H1 (cell line): ENCODE data around the gene MXRA7. TPM values are rescaled to one million over a fixed set of nuclear protein-coding genes. Genes with fewer than 3 reads are reported as not detected.

Experiments used
- EP300 ChIP-seq, 2 experiments: IDR thresholded peaks; 1 replicate in 1 of 2; 2 replicates in 1 of 2; pipeline ENCODE4 v1.6.1; 2011 to 2012; ENCODE audit warnings: low read depth in 2 of 2, low read length in 2 of 2, mild to moderate bottlenecking in 2 of 2, borderline replicate concordance in 1 of 2, inconsistent platforms in 1 of 2, moderate library complexity in 1 of 2
- GABPA ChIP-seq: IDR thresholded peaks from 2 replicates; pipeline ENCODE4 v1.6.1; 2011; ENCODE audit warnings: mild to moderate bottlenecking, low read length, moderate library complexity, borderline replicate concordance; ENCODE audit not compliant: insufficient read depth
- MAFK ChIP-seq: IDR thresholded peaks from 2 replicates; pipeline ENCODE4 v1.6.1; 2012; ENCODE audit warnings: low read depth, mild to moderate bottlenecking, improper control_type of control experiment, low read length
- RNF2 ChIP-seq: fragments of 200-900, 300-1000 bp; sonication (generic); IDR thresholded peaks from 2 replicates; pipeline ENCODE4 v1.7.1; 2016; ENCODE audit warnings: borderline replicate concordance, low read depth, mild to moderate bottlenecking, antibody characterized with exemption, low read length; ENCODE audit not compliant: poor library complexity, severe bottlenecking; ENCODE audit errors: missing control alignments
- SIN3A ChIP-seq, 2 experiments: IDR thresholded peaks in 1 of 2; conservative IDR thresholded peaks in 1 of 2; 2 replicates each; pipeline ENCODE4 v1.6.1; 2011 to 2012; ENCODE audit warnings: low read length in 2 of 2, improper control_type of control experiment in 1 of 2, low read depth in 1 of 2, mild to moderate bottlenecking in 1 of 2
- SIX5 ChIP-seq: IDR thresholded peaks from 2 replicates; pipeline ENCODE4 v1.6.1; 2011; ENCODE audit warnings: mild to moderate bottlenecking, low read depth, low read length
- polyA plus RNA-seq, 7 experiments: library from polyadenylated mRNA; depleted of rRNA in 3 of 7; stranded (reverse) in 5 of 7; unstranded in 2 of 7; fragments of >200 nt in 5 of 7; fragments of 200-250 nt in 2 of 7; gene quantifications; 1 replicate in 5 of 7; 2 replicates in 1 of 7; 4 replicates in 1 of 7; pipeline versions ENCODE4 v1.2.1 to v1.2.3, GENCODE V29; 2011 to 2013; ENCODE audit warnings: missing spikeins in 2 of 7, mixed read lengths in 2 of 7
- total RNA-seq: library from RNA; stranded (reverse); fragmentation: NEBNext Ultra II Directional; extraction: Animal tissue kit (Norgen Biotek cat#: 25700); gene quantifications from 2 replicates; pipeline ENCODE4 v1.2.1, GENCODE V29; 2021
- TF ChIP-seq, protein P1 (sequence below): fragments of 300-600 bp; sonication (generic); IDR thresholded peaks from 2 replicates; pipeline ENCODE4 v1.7.1; 2012; ENCODE audit warnings: low read length, moderate library complexity, mild to moderate bottlenecking, inconsistent platforms; ENCODE audit not compliant: insufficient replicate concordance
- TF ChIP-seq, protein P2 (sequence below): IDR thresholded peaks from 2 replicates; pipeline ENCODE4 v1.6.1; 2011; ENCODE audit warnings: low read length, improper control_type of control experiment

MXRA7 gene
- total and polyA plus RNA-seq, 2 of the 8 experiments (the other 6 are each of a cell fraction or from before 2014, with no cell fraction given), result 17.8 to 26.6 TPM

- TF ChIP-seq, protein P1, sequence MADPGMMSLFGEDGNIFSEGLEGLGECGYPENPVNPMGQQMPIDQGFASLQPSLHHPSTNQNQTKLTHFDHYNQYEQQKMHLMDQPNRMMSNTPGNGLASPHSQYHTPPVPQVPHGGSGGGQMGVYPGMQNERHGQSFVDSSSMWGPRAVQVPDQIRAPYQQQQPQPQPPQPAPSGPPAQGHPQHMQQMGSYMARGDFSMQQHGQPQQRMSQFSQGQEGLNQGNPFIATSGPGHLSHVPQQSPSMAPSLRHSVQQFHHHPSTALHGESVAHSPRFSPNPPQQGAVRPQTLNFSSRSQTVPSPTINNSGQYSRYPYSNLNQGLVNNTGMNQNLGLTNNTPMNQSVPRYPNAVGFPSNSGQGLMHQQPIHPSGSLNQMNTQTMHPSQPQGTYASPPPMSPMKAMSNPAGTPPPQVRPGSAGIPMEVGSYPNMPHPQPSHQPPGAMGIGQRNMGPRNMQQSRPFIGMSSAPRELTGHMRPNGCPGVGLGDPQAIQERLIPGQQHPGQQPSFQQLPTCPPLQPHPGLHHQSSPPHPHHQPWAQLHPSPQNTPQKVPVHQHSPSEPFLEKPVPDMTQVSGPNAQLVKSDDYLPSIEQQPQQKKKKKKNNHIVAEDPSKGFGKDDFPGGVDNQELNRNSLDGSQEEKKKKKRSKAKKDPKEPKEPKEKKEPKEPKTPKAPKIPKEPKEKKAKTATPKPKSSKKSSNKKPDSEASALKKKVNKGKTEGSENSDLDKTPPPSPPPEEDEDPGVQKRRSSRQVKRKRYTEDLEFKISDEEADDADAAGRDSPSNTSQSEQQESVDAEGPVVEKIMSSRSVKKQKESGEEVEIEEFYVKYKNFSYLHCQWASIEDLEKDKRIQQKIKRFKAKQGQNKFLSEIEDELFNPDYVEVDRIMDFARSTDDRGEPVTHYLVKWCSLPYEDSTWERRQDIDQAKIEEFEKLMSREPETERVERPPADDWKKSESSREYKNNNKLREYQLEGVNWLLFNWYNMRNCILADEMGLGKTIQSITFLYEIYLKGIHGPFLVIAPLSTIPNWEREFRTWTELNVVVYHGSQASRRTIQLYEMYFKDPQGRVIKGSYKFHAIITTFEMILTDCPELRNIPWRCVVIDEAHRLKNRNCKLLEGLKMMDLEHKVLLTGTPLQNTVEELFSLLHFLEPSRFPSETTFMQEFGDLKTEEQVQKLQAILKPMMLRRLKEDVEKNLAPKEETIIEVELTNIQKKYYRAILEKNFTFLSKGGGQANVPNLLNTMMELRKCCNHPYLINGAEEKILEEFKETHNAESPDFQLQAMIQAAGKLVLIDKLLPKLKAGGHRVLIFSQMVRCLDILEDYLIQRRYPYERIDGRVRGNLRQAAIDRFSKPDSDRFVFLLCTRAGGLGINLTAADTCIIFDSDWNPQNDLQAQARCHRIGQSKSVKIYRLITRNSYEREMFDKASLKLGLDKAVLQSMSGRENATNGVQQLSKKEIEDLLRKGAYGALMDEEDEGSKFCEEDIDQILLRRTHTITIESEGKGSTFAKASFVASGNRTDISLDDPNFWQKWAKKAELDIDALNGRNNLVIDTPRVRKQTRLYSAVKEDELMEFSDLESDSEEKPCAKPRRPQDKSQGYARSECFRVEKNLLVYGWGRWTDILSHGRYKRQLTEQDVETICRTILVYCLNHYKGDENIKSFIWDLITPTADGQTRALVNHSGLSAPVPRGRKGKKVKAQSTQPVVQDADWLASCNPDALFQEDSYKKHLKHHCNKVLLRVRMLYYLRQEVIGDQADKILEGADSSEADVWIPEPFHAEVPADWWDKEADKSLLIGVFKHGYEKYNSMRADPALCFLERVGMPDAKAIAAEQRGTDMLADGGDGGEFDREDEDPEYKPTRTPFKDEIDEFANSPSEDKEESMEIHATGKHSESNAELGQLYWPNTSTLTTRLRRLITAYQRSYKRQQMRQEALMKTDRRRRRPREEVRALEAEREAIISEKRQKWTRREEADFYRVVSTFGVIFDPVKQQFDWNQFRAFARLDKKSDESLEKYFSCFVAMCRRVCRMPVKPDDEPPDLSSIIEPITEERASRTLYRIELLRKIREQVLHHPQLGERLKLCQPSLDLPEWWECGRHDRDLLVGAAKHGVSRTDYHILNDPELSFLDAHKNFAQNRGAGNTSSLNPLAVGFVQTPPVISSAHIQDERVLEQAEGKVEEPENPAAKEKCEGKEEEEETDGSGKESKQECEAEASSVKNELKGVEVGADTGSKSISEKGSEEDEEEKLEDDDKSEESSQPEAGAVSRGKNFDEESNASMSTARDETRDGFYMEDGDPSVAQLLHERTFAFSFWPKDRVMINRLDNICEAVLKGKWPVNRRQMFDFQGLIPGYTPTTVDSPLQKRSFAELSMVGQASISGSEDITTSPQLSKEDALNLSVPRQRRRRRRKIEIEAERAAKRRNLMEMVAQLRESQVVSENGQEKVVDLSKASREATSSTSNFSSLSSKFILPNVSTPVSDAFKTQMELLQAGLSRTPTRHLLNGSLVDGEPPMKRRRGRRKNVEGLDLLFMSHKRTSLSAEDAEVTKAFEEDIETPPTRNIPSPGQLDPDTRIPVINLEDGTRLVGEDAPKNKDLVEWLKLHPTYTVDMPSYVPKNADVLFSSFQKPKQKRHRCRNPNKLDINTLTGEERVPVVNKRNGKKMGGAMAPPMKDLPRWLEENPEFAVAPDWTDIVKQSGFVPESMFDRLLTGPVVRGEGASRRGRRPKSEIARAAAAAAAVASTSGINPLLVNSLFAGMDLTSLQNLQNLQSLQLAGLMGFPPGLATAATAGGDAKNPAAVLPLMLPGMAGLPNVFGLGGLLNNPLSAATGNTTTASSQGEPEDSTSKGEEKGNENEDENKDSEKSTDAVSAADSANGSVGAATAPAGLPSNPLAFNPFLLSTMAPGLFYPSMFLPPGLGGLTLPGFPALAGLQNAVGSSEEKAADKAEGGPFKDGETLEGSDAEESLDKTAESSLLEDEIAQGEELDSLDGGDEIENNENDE, result no peak
- TF ChIP-seq RNF2 (no peak), SIN3A (conservative IDR thresholded peaks at IDR 0.05 in 1 of 2, IDR thresholded peaks at IDR 0.05 in 1 of 2; ENCODE audit: low read depth in 1 of 2, low read length in 2 of 2) (no peak), EP300 (IDR thresholded peaks at IDR 0.05; ENCODE audit: borderline replicate concordance in 1 of 2, low read depth in 2 of 2, low read length in 2 of 2) (no peak), MAFK (no peak), GABPA (no peak), SIX5 (no peak)
- TF ChIP-seq, protein P2, sequence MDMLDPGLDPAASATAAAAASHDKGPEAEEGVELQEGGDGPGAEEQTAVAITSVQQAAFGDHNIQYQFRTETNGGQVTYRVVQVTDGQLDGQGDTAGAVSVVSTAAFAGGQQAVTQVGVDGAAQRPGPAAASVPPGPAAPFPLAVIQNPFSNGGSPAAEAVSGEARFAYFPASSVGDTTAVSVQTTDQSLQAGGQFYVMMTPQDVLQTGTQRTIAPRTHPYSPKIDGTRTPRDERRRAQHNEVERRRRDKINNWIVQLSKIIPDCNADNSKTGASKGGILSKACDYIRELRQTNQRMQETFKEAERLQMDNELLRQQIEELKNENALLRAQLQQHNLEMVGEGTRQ, result no peak
Observed at GRCh38 chr17:76670718-76671122, 40.0 kb downstream of the MXRA7 start (continued).
